GM12801 (cell line): Measurements from ENCODE around the gene CCDC92.

ENCODE experiments used
- CTCF ChIP-seq: IDR thresholded peaks from one replicate; pipeline ENCODE4 v1.5.1; 2011; ENCODE audit warnings: control low read depth; ENCODE audit not compliant: insufficient read length; ENCODE audit errors: extremely low read depth

Gene CCDC92

GRCh38 chr12:123897221-123897620 lies 75.4 kb downstream of the CCDC92 start:
- no peak for TF ChIP-seq CTCF

- no peak for TF ChIP-seq CTCF
Observed at GRCh38 chr12:123896767-123897166, 75.9 kb downstream of the CCDC92 start.

- TF ChIP-seq CTCF, result no peak
Observed at GRCh38 chr12:123895451-123895850, 77.2 kb downstream of the CCDC92 start.

- TF ChIP-seq CTCF, result no peak
Observed at GRCh38 chr12:123894823-123895345, 77.7 kb downstream of the CCDC92 start.

GRCh38 chr12:123893276-123893675 lies 79.4 kb downstream of the CCDC92 start:
- TF ChIP-seq CTCF, result no peak

GRCh38 chr12:123892853-123893252 lies 79.8 kb downstream of the CCDC92 start:
- TF ChIP-seq CTCF, result no peak

GRCh38 chr12:123892180-123892559 lies 80.5 kb downstream of the CCDC92 start:
- TF ChIP-seq CTCF, result no peak
